22Rv1 (cell line): ENCODE results near the gene E2F3.

Experiments used
- CTCF ChIP-seq: fragments of 450-650 bp; IDR thresholded peaks from 2 replicates; pipeline ENCODE4 v1.5.1; 2017; ENCODE audit warnings: mild to moderate bottlenecking
- ZFX ChIP-seq: fragments of 450-650 bp; IDR thresholded peaks from 2 replicates; pipeline ENCODE4 v1.6.1; 2017; ENCODE audit warnings: antibody characterized with exemption, borderline replicate concordance

- TF ChIP-seq CTCF (no peak), ZFX (no peak)
Measured at GRCh38 chr6:20472748-20473147, 71.1 kb downstream of the E2F3 start.
